Measurements from ENCODE around the gene CTNNA3.

- TF ChIP-seq CTCF (IDR thresholded peaks at IDR 0.05; ENCODE audit: poor library complexity, severe bottlenecking), result no peak
- TF ChIP-seq RAD21 (conservative IDR thresholded peaks at IDR 0.05), result no peak
- no peak for TF ChIP-seq POLR2AphosphoS5 (IDR thresholded peaks at IDR 0.05)
- TF ChIP-seq TAF1 (IDR thresholded peaks at IDR 0.05; ENCODE audit: low read depth), result no peak
- no peak for TF ChIP-seq EZH2 (IDR thresholded peaks at IDR 0.05; ENCODE audit: borderline replicate concordance, insufficient read depth, low read length, poor library complexity, severe bottlenecking)
- no peak for TF ChIP-seq EP300 (conservative IDR thresholded peaks at IDR 0.05; ENCODE audit: poor library complexity, severe bottlenecking)
- TF ChIP-seq REST (IDR thresholded peaks at IDR 0.05; ENCODE audit: borderline replicate concordance), result no peak
- TF ChIP-seq SMC3 (conservative IDR thresholded peaks at IDR 0.05; ENCODE audit: poor library complexity), result no peak
Observed at GRCh38 chr10:66637273-66638036, 1058.5 kb downstream of the CTNNA3 start.
